ENCODE data around the gene RNPS1.
A peak's percentile ranks its signal among the peaks of the same experiment; 100 is the strongest.

GRCh38 chr16:2296661-2297505 lies 29.0 kb upstream of the RNPS1 start:
- TF ChIP-seq CTCF (IDR thresholded peaks at IDR 0.05; ENCODE audit: borderline replicate concordance, extremely low read depth, low read length, poor library complexity, severe bottlenecking) (peak; percentile 56), EZH2 (IDR thresholded peaks at IDR 0.05; ENCODE audit: borderline replicate concordance, low read depth, low read length, severe bottlenecking) (no peak)

Data from DND-41 (cell line).